ENCODE measurements around the gene NFKBIE.

Gene NFKBIE

GRCh38 chr6:44272529-44272928, 7.2 kb upstream of the NFKBIE start:
- DNase-seq = no peak

DNA sequence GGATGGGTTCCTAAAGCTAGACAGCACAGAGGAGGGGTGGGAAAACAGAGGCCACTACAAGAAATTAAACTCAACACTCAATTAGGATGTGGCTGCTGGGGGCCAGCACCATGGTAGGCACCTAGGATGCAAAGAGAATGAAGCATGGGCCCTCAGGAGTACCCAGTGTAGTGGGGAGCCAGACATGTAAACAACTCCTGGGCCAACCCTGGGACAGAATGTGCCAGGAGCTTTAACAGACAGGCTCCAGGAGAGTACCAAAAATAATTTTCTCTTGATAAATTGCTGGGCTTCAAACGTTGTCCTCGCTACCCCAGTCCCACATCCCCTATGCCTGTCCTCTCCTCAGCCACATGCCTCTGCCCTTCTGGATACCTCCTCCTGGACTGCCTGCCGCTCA, 6.6 kb upstream of the NFKBIE start:
- no peak for DNase-seq

DNA sequence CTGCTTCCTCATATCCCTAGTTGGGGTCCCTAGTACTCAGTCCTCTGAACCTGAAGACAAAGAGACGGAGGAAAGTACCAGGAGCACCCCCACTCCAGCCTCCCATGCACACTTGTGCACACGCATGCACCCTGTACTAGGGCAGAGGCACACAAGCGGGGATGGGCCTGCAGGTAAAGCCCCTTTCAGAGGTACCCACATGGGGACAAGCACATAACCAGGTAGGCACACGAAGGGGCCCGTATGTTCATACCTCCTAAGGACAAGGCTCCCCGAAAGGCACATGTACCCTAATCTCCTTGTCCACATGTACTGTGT, 6.0 kb upstream of the NFKBIE start:
- no peak for DNase-seq

DNA sequence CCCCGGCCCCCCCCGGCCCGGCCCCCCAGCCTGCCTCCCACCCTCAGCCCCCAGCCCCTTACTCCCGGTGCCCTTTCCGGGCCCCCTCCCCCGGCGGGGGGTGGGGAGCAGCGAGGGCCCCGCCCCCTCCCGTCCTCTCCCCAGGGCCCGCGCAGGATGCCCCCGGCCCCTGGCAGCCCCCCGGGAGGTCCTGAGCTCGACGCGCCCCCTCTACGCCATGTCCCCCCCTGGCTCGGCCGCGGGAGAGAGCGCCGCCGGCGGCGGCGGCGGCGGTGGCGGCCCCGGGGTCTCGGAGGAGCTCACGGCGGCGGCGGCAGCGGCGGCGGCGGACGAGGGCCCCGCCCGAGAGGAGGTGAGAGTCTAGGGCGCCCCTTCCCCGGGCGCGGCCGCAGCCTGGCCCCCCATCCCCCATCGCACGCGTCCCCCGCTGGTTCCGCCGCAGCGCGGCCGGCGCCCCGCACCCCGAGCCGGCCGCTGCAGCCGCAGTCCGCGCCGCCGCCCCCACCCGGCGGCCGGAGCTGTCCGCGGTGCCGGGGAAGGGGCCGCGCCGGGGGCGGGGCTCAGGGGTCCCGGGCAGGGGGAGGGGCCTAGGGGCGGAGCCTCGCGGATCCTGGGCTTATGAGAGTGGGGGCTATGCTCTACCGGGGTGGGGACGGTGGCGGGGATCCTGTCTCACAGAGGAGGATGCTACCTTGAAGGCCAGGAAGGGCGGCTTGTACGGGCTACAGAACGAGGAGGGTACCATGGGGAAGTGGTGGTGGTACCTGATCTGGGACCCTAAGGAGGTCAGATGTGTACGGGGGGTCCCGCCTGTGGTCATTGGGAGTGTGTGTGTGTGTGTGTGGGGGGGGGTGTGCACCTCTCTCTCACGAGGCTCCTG, 5.4 kb upstream of the NFKBIE start:
- no peak for DNase-seq

DNA sequence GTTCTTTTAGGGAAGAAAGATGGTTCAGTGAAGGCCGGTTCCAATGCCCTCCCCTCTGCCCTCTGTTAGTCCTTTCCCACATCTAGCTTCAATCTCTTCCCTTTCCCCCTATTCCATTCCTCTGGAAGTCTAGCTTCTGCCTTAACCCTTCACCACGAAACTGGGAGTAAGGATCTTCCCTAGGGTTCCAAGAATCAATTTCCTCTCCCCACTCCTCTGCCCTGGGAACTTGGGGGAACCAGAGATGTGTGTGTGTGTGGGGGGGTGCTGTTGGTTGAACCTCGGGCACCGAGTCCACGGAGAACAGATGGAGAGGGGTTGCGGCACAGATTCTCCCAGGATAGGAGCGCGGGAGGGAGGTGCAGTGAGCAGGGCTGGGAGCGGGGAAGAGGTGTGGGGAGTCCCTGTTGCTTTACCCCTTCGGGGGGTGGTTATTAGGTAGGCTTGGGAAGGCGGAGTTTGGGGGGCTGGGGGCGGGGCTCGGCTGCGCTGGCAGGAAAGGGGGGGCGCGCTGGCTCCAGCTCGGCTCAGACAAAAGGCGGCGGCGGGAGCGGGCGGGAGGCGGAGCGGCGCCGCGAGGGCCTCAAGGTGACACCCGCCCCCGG, 4.7 kb upstream of the NFKBIE start, which contains the start of gene TMEM151B:
Gene TMEM151B, plus strand, starts transcription at position 530 of the 605 bp plus-strand sequence. CDS start 293 bp downstream, outside the sequence.
- DNase-seq = no peak

GRCh38 chr6:44269178-44269920, 4.0 kb upstream of the NFKBIE start:
- DNase-seq = no peak

DNA sequence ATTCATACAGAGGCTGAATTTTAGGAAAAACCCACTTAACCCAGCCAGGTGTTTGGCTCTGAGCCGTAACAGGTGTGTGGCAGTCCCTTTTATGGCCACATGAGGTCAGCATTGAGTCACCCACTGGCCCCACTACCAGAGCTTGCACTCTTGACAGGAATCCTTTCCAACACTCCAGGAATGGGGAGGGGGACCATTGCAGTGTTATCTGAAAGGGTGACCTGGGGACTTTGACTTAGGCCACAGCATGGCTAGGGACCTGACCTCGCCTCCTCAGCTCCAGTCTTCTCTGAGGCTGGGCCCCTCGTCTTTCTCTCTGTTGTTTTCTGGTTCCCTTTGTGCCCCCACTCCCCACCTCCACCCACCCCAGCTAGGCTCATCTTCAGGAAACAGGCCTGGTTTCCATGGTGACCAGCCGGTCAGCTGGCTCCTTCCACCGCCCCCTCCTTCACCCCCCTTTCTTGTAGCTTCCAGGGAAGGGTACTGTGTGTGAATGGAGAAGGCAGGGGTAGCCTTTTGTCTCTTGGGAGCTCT, 2.8 kb upstream of the NFKBIE start:
- no peak for DNase-seq

DNA sequence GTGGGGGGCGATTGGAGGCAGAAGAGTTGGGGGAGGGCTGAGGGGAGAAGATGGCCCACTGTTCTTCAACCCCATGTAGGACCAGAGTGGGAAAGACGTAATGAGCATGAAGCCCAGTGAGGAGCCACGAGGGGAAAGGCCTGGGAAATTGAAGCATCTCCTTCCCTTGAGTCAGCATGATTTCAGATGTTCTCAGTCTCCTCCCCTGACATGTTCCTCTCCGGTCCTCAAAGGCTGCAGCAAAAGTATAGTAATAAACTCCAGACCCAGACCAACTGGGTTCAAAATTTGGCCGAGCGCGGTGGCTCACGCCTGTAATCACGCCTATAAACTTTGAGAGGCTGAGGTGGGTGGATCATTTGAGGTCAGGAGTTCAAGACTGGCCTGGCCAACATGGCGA, 1.9 kb upstream of the NFKBIE start:
- DNase-seq = no peak

DNA sequence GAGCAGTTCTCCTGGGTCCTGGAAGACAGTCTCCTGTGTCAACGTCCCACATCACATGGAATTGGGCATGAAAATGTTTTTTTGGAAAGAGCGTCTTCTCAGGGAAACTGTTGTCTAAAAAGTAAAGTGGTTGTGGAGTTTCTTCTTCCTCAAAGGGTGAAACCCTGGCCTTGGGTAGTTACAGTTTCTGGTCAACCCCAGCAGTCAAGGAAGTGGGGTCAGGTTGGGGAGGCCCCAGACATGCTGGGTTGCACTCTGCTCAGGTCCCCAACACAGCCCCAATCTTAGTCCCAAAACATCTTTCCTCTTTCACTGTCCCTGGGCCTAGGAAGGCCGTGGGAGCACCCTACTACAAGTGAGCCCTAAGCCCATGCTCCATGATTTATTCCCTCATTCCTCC, 996 bp upstream of the NFKBIE start:
- no peak for DNase-seq

DNA sequence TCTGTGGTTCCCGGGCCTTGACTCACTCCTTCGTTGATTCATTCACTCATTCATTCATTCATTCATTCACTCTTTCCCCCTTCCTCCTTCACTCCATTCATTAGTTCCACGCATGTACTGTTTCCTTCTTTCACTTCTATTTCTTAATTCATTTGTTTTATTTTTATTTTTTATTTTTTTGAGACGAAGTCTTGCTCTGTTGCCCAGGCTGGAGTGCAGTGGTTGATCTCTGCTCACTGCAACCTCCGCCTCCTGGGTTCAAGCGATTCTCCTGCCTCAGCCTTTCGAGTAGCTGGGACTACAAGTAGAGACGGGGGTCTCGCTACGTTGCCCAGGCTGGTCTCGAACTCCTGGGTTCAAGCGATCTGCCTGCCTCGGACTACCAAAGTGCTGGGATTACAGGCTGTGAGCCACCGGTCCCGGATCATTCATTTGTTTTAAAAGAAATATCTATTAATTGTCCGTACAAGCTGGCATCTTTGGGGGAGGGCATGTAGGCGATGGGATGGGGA, 427 bp upstream of the NFKBIE start:
- DNase-seq = no peak

- DNase-seq = peak; percentile 67
Observed at GRCh38 chr6:44264154-44265006, 971 bp downstream of the NFKBIE start.

DNA sequence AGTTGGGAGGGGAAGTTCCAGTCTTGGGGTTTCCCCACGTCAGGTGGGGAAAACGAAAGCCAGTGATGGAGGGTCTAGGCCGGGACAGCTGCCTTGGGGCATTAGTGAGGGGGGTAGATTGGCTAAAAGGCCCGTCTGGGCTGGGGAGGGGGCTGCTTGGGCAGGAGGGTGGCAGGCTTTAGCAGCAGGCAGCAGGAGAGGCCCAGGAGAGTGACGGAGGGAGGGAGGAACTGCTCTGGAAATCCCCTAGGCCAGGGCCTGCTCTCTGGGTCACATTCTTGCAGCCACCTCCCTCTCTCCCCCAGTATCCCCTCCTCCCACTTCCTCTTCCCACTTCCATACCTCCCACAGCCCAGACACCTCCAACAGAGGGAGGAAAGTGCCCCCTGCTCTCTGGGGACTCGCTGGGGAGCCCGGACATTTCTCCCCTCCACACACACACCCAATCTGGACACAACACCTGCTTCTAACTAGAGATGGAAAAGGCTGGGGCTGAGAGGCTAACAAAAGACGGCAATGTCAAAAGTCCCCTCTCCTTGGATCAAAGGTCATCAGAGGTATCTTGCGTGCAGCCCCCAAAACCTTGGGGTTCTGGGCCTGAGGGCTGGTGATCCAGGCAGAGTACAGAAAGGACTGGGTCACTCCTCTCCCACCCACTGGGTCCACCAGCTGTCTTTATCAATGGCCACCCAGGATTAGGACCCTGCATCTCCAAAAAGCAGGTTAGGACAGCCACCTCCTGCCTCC, 1.8 kb downstream of the NFKBIE start:
- no peak for DNase-seq

GRCh38 chr6:44262467-44263353, 2.6 kb downstream of the NFKBIE start:
- DNase-seq = no peak

- DNase-seq = no peak
Observed at GRCh38 chr6:44261581-44261980, 3.8 kb downstream of the NFKBIE start.

DNA sequence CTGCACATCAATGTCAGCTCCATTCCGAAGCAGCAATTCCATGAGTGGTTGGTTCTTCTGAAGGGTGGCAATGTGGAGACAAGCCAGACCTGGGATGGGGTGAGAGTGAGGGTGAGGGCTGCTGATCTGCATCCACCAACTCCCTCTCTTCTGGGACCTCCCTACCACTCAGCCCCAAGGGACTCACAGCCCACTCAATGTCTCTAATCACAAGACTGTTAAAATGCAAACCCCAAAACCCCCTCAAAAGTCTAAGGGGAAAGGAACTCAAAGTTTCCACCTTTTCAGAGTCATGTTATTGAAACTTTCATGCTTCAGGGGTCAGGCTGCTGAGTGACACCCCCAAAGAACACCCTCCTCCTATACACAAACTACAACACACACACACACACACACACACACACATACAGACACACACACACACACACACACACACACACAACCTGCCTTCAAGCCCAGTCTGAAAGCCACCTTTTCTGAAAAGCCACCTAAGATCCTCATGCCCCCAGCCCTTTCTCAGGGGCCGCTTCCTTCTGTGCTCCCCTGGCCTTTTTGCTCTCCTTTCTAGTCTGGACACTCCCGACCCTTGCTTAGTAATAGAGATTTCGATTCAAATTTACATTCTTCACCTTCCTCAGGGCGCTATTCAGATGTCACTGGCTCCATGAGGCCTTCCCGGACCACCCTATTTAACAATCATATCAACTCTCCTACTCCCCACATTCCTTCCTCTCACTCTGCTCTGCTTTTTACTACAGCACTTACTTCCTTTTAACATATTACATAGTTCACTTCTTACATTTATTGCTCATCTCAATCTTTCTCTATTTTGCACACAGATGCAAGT, 4.7 kb downstream of the NFKBIE start:
- no peak for DNase-seq

GRCh38 chr6:44260011-44260410, 5.3 kb downstream of the NFKBIE start:
- no peak for DNase-seq

DNA sequence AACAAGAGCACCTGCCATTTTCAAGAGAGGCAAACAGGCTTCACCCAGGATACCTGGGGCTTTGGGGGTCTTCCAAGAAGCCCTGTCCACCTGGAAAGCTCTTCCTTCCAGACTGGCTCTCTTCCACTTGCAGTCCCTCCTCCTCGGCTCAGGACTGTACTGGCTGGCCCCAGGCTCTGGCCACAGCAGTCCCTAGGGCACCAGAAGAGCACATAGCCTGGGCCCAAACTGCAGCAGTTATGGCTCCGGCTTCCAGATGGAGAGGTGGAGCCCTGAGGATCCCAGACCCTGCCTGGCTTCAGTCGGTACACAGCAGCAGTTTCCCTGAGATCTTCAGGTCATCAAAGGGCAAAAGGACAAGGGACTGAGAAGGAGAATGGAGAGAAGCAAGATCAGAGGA, 6.4 kb downstream of the NFKBIE start:
- DNase-seq = no peak

- no peak for DNase-seq
Observed at GRCh38 chr6:44258325-44258863, 7.0 kb downstream of the NFKBIE start.

DNA sequence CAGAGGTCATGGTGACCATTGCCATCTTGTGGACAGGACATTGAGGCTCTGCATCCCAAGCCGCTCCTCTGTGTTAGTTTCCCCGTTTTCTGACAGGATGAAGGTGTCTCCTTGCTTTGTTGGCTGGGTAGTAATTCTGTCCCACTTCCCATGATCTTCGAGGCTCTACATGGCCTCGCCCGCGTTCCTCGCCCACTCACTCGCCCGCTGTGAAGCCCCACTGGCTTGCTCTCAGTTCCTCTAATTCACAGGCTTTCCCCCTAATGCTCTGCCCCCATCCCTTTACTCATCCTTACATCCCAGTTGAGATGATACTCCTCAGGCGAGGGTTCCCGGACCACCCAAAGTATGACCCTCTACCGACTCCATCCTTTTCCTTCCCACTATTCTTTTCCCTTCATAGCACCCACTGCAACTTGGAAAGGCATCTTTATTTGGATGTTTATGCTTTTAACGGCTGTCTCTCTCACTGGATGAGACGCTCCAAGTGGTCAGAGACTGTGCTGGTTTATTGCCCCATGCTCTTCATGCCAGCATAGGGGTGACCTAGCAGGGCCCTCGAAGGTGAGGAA, 7.5 kb downstream of the NFKBIE start:
- no peak for DNase-seq
